Esophagus squamous epithelium (tissue), 5 donors: ENCODE results near the gene PAM16. TPM values are rescaled to one million over a fixed set of nuclear protein-coding genes. Genes with fewer than 3 reads are reported as not detected.

Experiments used
- DNase-seq: peaks from one replicate; lab custom pipeline; 2025; lab: John Stamatoyannopoulos, UW
- H3K27ac ChIP-seq, 4 donors: fragments of 200-600 bp; sonication (generic); one replicate each; pipeline ENCODE4 v1.5.1; 2016 to 2019; ENCODE audit warnings: mild to moderate bottlenecking in 1 of 4
- H3K27me3 ChIP-seq, 4 donors: fragments of 200-600 bp; sonication (generic); 1 replicate in 3 of 4; 2 replicates in 1 of 4; pipeline versions ENCODE4 v1.5.1 to v1.6.0; 2017 to 2021; ENCODE audit warnings: antibody characterized with exemption in 1 of 4
- H3K36me3 ChIP-seq, 3 donors: fragments of 200-600 bp; sonication (generic); one replicate each; pipeline ENCODE4 v1.5.1; 2016 to 2019
- H3K4me1 ChIP-seq, 3 donors: fragments of 200-600 bp; sonication (generic); one replicate each; pipeline ENCODE4 v1.5.1; 2017 to 2019
- H3K4me3 ChIP-seq, 4 donors: fragments of 200-600 bp; sonication (generic); 1 replicate in 3 of 4; 2 replicates in 1 of 4; pipeline ENCODE4 v1.5.1; 2016 to 2019; ENCODE audit warnings: mild to moderate bottlenecking in 2 of 4, moderate library complexity in 1 of 4
- H3K9me3 ChIP-seq, 3 donors: fragments of 200-600 bp; sonication (generic); one replicate each; pipeline ENCODE4 v1.5.1; 2016 to 2019
- CTCF ChIP-seq, 6 experiments: fragments of 450-650 bp in 4 of 6; fragments of 200-600 bp in 2 of 6; sonication (generic) in 2 of 6; IDR thresholded peaks; one replicate each; pipeline ENCODE4 v1.5.1; 2016 to 2019; ENCODE audit warnings: antibody characterized with exemption in 6 of 6, mild to moderate bottlenecking in 4 of 6, moderate library complexity in 4 of 6
- POLR2A ChIP-seq, 4 donors: fragments of 450-650 bp; IDR thresholded peaks; one replicate each; pipeline ENCODE4 v1.6.1; 2017; ENCODE audit warnings: antibody characterized with exemption in 4 of 4, mild to moderate bottlenecking in 4 of 4, moderate library complexity in 3 of 4
- WGBS, 2 donors: methylation state at CpG; one replicate each; pipeline ENCODE4 v1.1.5; 2018; 5-methylcytosine and 5-hydroxymethylcytosine counted together
- intact Hi-C: fragments of 100-400 bp; cut with DNase I; formaldehyde crosslinking; loops from one replicate; pipeline ENCODE4 v1.15.0; 2022
- total RNA-seq, 4 donors: library from RNA; depleted of rRNA; stranded (reverse); fragments of >200 nt; gene quantifications; one replicate each; pipeline ENCODE4 v1.1.0, GENCODE V29; 2016
- donor health status: DM: yes; HTN: yes; CAD: no.

Gene PAM16
- total RNA-seq, 4 donors from 2014 or later, result 29.5 to 40.8 (median 33.2) TPM

- peak overlapping the region; percentile 84 to 90 (median 86) for H3K27ac ChIP-seq
- no peaks in the 10 kb centered on the region for H3K9me3 ChIP-seq
- intact Hi-C loops, result no loop called here
- 13% methylated on average over 13 of the region's 43 CpGs; no CpG with 5 or more reads in 1 of the 2 donors for WGBS, 2 donors
- H3K4me1 ChIP-seq, result peaks cover 68 to 99% (median 83%) of the 10 kb centered on the region in 3 donors
- peak overlapping the region; percentile 58 to 89 (median 67) for H3K4me3 ChIP-seq
- no peak for DNase-seq
- TF ChIP-seq POLR2A (IDR thresholded peaks at IDR 0.05) (no peak), CTCF (IDR thresholded peaks at IDR 0.05) (no peak)
- H3K27me3 ChIP-seq, result no peaks in the 10 kb centered on the region
- no peaks in the 10 kb centered on the region for H3K36me3 ChIP-seq
These were observed 21.0 kb upstream of the PAM16 start for GRCh38 chr16:4372001-4372577.

GRCh38 chr16:4371357-4372000 is 20.4 kb upstream of the PAM16 start, which contains the start of gene VASN:
Gene VASN, plus strand, starts transcription at chr16:4371848. Its CDS starts 9,030 bp downstream, at chr16:4380878.
- DNase-seq, result no peak
- 44% methylated on average over 3 of the region's 50 CpGs; no CpG with 5 or more reads in 1 of the 2 donors for WGBS, 2 donors
- Histone ChIP-seq H3K27ac (peak within 1 kb of the TSS; percentile 84 to 90 (median 86)), H3K4me1 (peaks cover 62 to 98% (median 77%) of the 10 kb centered on the region in 3 donors), H3K9me3 (no peaks in the 10 kb centered on the region), H3K36me3 (no peaks in the 10 kb centered on the region), H3K27me3 (no peaks in the 10 kb centered on the region), H3K4me3 (peak within 1 kb of the TSS; percentile 58 to 89 (median 67))
- intact Hi-C loops, result no loop called here
- TF ChIP-seq CTCF (IDR thresholded peaks at IDR 0.05) (no peak), POLR2A (IDR thresholded peaks at IDR 0.05) (peak in 2 of 4 donors; percentile 92 to 96)

GRCh38 chr16:4370570-4371356 is 19.6 kb upstream of the PAM16 start:
- H3K4me1 ChIP-seq, result peaks cover 56 to 91% (median 71%) of the 10 kb centered on the region in 3 donors
- no peak for DNase-seq
- H3K27me3 ChIP-seq, result no peaks in the 10 kb centered on the region
- intact Hi-C loops, result no loop called here
- TF ChIP-seq CTCF (IDR thresholded peaks at IDR 0.05) (no peak), POLR2A (IDR thresholded peaks at IDR 0.05) (no peak)
- peak overlapping the region; percentile 84 to 90 (median 86) for H3K27ac ChIP-seq
- peaks cover 0 to 2% (median 0%) of the 10 kb centered on the region in 3 donors for H3K36me3 ChIP-seq
- peak overlapping the region in 2 of 4 donors; percentile 58 to 66 for H3K4me3 ChIP-seq
- H3K9me3 ChIP-seq, result no peaks in the 10 kb centered on the region
- 42 to 62% methylated on average over 2 to 3 of the region's 14 CpGs for WGBS, 2 donors

- intact Hi-C loops, result no loop called here
- 79 to 82% methylated on average over 2 to 3 of the region's 3 CpGs for WGBS, 2 donors
- H3K27ac ChIP-seq, result peak overlapping the region; percentile 84 to 90 (median 86)
- peaks cover 0 to 8% (median under 1%) of the 10 kb centered on the region in 3 donors for H3K36me3 ChIP-seq
- peaks cover 56 to 85% (median 65%) of the 10 kb centered on the region in 3 donors for H3K4me1 ChIP-seq
- H3K4me3 ChIP-seq, result no peak overlapping the region
- H3K9me3 ChIP-seq, result no peaks in the 10 kb centered on the region
- DNase-seq, result no peak
- TF ChIP-seq CTCF (IDR thresholded peaks at IDR 0.05) (no peak), POLR2A (IDR thresholded peaks at IDR 0.05) (no peak)
- no peaks in the 10 kb centered on the region for H3K27me3 ChIP-seq
These were observed 19.0 kb upstream of the PAM16 start for GRCh38 chr16:4370151-4370550.
